SJCRH30 (cell line): ENCODE data around the gene RORB. TPM values are rescaled to one million over a fixed set of nuclear protein-coding genes. Genes with fewer than 3 reads are reported as not detected.

Experiments used
- DNase-seq, 2 experiments: peaks; one replicate each; pipeline ENCODE4 v3.0.0-alpha.2; 2015 to 2020
- H3K27ac ChIP-seq: fragments of 250-450 bp; sonication (Bioruptor Pico); 2 replicates; pipeline ENCODE4 v1.5.1; 2020; ENCODE audit warnings: mild to moderate bottlenecking, moderate library complexity
- H3K27me3 ChIP-seq: fragments of 250-450 bp; sonication (Bioruptor Pico); 2 replicates; pipeline ENCODE4 v1.5.1; 2020; ENCODE audit warnings: mild to moderate bottlenecking, moderate library complexity
- H3K36me3 ChIP-seq: fragments of 250-450 bp; sonication (Bioruptor Pico); 2 replicates; pipeline ENCODE4 v1.5.1; 2020; ENCODE audit warnings: mild to moderate bottlenecking, moderate library complexity
- H3K4me1 ChIP-seq: fragments of 250-450 bp; sonication (Bioruptor Pico); 2 replicates; pipeline ENCODE4 v1.5.1; 2020; ENCODE audit warnings: mild to moderate bottlenecking, moderate library complexity
- H3K4me3 ChIP-seq: fragments of 250-450 bp; sonication (Bioruptor Pico); 2 replicates; pipeline ENCODE4 v1.5.1; 2020; ENCODE audit warnings: mild to moderate bottlenecking, moderate library complexity
- H3K9me3 ChIP-seq: fragments of 250-450 bp; sonication (Bioruptor Pico); replicated peaks from 2 replicates; pipeline ENCODE4 v1.5.1; 2020; ENCODE audit warnings: mild to moderate bottlenecking, moderate library complexity
- total RNA-seq: library from RNA; depleted of rRNA; stranded (reverse); fragments of >200 nt; shearing (Covaris generic); gene quantifications from 2 replicates; pipeline ENCODE4 v1.2.3, GENCODE V29; 2014; rRNA removed

Gene RORB
- total RNA-seq = not detected in 2 replicates

DNA sequence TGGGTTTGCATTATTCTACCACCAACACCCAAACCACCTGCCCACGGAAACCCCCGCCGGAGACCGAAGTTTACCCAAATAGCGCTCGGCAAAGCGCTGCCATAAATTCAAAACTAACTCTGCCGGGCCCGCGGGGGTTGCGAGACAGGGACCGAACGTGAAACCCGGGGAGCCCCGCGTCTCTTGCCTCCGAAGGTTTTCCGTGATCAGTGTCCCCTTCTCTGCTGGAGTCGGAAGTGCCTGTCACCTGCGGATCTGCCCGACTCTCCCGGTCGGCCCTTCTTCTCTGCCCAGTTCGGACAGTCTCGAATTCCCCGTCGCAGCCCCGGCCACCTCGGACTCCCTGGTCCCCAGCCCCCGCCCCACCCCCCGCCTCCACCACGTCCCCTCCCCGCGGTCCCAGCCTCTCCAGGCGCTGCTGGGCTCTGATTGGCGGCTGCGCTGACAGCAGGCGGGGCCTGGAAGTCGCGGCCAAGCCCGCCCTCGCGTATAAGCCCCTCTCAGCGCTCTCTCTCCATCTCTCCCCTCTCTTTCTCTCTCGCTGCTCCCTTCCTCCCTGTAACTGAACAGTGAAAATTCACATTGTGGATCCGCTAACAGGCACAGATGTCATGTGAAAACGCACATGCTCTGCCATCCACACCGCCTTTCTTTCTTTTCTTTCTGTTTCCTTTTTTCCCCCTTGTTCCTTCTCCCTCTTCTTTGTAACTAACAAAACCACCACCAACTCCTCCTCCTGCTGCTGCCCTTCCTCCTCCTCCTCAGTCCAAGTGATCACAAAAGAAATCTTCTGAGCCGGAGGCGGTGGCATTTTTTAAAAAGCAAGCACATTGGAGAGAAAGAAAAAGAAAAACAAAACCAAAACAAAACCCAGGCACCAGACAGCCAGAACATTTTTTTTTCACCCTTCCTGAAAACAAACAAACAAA, at the start of gene RORB:
RORB (plus strand) TSS at position 517 of the 929 bp plus-strand sequence. CDS start 642 bp downstream, outside the sequence.
- peaks cover 9% of the 10 kb centered on the region; the same call in 1 of the 2 replicates for H3K27me3 ChIP-seq
- H3K27ac ChIP-seq = no peak within 1 kb of the TSS
- peak within 1 kb of the TSS; percentile 14; the same call in 1 of the 2 replicates for H3K4me3 ChIP-seq
- H3K4me1 ChIP-seq = no peaks in the 10 kb centered on the region
- no peaks in the 10 kb centered on the region for H3K9me3 ChIP-seq
- DNase-seq = peak; percentile 33 to 53
- no peaks in the 10 kb centered on the region for H3K36me3 ChIP-seq

DNA sequence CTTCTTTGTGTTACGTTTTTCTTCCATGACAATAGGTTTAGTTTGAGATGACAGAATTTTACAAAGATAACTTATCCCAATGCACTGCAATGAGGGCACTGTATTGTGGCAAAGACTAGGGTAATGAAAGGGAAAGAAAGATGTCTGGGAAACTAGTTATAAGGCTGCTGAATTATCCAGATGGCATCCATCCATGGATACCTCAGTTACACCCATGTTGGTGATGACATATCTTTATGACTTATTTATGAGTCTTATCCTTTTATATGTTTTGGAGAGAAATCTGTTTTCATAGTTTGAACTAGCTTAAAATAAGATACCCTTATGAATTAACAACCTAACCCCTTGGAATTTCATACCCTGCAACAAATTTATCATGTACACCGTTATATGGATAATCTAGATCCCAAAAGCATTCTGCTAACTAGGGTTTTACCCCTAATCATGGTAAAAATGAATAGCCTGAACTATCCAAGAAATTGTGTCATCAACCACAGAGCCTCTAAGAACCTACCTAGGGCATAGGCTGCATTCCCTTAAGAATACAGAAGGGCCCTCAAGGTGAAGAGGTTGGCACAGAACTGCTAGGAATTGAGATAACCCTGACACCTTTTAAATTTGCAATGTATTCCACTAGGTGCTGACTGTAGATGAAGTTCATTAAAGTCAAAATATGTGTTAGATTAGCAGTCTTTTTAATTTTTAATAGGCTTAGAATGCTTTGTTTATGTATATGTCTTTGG, 49.5 kb upstream of the RORB start:
- Histone ChIP-seq H3K4me3 (no peak overlapping the region), H3K36me3 (no peaks in the 10 kb centered on the region), H3K9me3 (no peaks in the 10 kb centered on the region; the same call in 1 of the 2 replicates), H3K4me1 (no peaks in the 10 kb centered on the region), H3K27ac (no peak overlapping the region), H3K27me3 (no peaks in the 10 kb centered on the region)
- DNase-seq = no peak

DNA sequence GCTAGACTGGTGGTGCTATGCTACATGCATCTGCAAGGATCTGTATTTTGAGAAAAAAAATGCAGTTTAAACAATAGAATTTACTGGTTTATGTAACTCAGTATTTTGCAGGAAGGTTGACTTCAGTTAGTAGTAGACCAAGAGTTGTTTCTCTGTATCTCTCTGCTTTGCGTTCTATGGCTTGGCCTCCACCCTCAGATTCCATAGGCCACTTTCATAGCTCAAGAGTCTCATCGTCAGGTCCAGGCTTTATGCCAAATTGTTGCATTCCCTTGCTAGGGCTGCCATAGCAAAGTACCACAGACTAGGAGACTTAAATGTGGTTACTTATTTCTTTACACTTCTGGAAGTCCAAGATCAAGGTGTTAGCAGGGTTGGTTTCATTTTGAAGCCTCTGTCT, 48.1 kb upstream of the RORB start:
- H3K36me3 ChIP-seq = no peaks in the 10 kb centered on the region
- H3K4me1 ChIP-seq = no peaks in the 10 kb centered on the region
- no peaks in the 10 kb centered on the region for H3K27me3 ChIP-seq
- no peaks in the 10 kb centered on the region; the same call in 1 of the 2 replicates for H3K9me3 ChIP-seq
- no peak overlapping the region for H3K27ac ChIP-seq
- DNase-seq = no peak
- H3K4me3 ChIP-seq = no peak overlapping the region

DNA sequence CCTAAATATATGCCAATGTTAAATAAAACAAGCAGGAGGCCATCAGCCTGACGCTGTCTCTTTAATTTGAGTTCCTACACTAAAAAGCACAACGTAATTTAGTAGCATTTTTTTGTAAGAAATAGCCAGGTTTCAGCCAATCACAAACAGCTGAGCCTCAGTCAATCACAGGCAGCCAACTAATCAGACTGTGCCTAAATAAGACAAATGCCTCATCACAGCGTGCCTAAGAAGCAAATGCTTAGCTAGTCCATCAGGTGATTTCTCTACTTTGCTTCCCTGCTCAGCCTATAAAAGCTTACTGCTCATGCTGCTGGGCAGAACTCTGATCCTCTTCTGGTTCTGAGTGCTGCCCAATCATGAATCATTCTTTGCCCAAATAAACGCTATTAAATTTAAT, 38.3 kb upstream of the RORB start:
- no peak for DNase-seq
- no peak overlapping the region for H3K4me3 ChIP-seq

DNA sequence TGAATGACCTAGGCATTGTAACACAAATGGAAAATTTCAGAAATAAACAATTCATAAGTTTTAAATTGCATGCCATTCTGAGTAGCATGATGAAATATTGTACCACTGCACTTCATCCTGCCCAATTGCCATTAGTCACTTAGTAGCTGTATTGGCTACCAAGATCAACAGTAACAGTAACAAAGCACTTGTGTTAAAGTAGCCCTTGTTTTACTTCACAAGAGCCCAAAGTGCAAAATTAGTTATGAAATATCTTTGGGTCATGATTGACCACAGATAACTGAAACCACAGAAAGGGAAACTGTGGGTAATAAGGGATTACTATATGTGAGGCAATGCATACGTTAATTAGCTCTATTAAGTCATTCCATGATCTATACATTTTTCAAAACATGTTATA, 33.3 kb upstream of the RORB start:
- Histone ChIP-seq H3K36me3 (no peaks in the 10 kb centered on the region), H3K9me3 (no peaks in the 10 kb centered on the region), H3K4me1 (no peaks in the 10 kb centered on the region), H3K4me3 (no peak overlapping the region), H3K27me3 (no peaks in the 10 kb centered on the region), H3K27ac (no peak overlapping the region)
- no peak for DNase-seq

More for the DNA sequence above, 38.3 kb upstream of the RORB start:
- Histone ChIP-seq H3K27me3 (no peaks in the 10 kb centered on the region), H3K4me1 (no peaks in the 10 kb centered on the region), H3K27ac (no peak overlapping the region), H3K9me3 (no peaks in the 10 kb centered on the region), H3K36me3 (no peaks in the 10 kb centered on the region)

DNA sequence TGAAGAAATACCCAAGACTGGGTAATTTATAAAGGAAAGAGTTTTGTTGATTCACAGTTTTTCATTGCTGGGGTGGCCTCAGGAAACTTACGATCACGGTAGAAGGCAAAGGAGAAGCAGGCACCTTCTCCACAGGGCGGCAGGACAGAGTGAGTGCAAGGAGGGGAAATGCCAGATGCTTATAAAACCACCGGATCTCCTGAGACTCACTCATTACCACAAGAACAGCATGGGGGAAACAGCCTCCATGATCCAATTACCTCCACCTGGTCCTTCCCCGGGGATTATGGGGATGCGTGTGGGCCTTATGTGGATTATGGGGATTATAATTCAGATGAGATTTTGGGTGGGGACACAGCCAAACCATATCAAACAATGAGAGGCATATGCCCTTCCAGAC, 18.5 kb upstream of the RORB start:
- DNase-seq = peak; percentile 34 to 67
- H3K4me3 ChIP-seq = no peak overlapping the region
- H3K4me1 ChIP-seq = no peaks in the 10 kb centered on the region
- no peaks in the 10 kb centered on the region; the same call in 1 of the 2 replicates for H3K27me3 ChIP-seq
- H3K9me3 ChIP-seq = no peaks in the 10 kb centered on the region; the same call in 1 of the 2 replicates
- no peaks in the 10 kb centered on the region for H3K36me3 ChIP-seq
- H3K27ac ChIP-seq = no peak overlapping the region

DNA sequence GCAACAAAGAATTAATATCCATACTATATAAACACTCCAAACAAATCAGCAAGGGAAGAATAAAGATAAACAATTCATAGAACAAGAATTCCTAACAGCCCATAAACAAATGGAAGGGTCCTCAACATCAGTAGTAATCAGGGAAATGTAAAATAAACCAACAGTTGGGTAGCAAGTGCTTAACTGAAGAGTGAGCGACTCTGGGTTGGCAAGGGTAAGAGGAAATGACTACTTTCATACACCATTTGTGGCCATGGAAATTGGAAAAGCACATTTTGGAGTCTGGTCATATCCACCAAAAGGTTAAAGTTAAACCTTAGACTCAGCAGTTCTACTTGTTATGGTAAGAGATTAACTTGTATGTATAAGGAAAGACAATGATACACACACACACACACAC, 17.4 kb upstream of the RORB start:
- H3K9me3 ChIP-seq = no peaks in the 10 kb centered on the region
- H3K4me1 ChIP-seq = no peaks in the 10 kb centered on the region
- no peak for DNase-seq
- no peaks in the 10 kb centered on the region for H3K36me3 ChIP-seq
- H3K27ac ChIP-seq = no peak overlapping the region
- H3K4me3 ChIP-seq = no peak overlapping the region
- H3K27me3 ChIP-seq = no peaks in the 10 kb centered on the region

DNA sequence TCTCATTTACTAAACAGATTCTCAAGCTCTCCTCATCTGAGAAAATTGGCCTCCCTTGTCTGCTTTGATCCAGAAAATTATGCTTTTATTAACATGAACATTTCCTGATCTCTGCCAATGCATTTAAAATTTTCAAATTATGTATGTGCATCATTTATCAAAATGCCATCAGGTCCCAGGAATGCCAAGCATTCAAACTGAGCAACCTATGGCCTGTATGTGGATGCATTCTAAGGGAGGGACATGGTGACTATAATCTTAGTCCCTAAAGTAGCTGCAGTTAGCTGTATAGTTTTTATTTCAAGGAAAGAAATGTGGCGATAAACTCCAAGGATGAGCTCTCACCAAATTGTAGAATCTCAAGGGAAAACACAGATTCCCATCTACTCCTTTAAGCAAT, 9.7 kb upstream of the RORB start:
- H3K4me1 ChIP-seq = no peaks in the 10 kb centered on the region
- H3K36me3 ChIP-seq = no peaks in the 10 kb centered on the region
- no peaks in the 10 kb centered on the region for H3K9me3 ChIP-seq
- H3K27me3 ChIP-seq = no peaks in the 10 kb centered on the region
- no peak overlapping the region for H3K27ac ChIP-seq
- H3K4me3 ChIP-seq = no peak overlapping the region
- no peak for DNase-seq

DNA sequence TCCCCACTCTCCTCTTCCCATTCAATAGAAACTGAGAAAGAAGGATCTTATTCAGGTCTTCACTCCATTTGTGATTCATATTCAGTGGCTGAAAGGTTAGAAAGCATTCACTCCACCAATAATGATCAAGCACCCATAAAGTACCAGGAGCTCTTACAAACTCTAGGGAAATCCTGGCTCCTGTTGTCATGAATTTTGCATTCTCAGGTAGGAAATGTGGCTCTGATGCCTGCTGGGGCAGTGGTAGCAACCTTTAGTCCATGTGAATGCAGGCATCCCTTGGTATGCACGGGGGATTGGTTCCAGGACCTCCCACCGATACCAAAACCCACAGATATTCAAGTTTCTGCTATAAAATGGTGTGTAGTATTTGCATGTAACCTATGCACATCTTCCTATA, 3.6 kb upstream of the RORB start:
- Histone ChIP-seq H3K4me3 (no peak overlapping the region), H3K36me3 (no peaks in the 10 kb centered on the region), H3K4me1 (no peaks in the 10 kb centered on the region), H3K27me3 (0 out of 2 replicates have a peak, but pooled peaks cover 6% of the 10 kb centered on the region), H3K9me3 (no peaks in the 10 kb centered on the region), H3K27ac (no peak overlapping the region)
- DNase-seq = no peak

DNA sequence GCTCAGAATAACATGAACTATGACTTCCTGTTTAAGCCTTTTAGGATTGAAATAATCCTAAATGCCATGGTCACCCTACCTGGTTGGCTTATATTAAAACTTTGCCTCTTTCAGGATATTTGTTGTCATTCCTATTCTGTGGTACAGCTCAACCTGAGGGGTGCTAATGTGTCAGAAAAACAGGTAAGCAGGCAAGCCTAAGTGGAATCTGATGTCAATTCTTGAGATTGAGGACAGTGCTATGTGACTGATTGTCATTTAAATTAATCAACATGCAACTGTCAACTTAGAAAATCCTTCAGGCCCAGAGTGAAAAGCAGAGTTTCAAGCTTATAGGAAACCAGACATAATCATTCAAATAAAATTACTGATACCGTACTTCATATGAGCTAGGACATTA, 2.6 kb upstream of the RORB start:
- DNase-seq = no peak
- H3K9me3 ChIP-seq = no peaks in the 10 kb centered on the region

DNA sequence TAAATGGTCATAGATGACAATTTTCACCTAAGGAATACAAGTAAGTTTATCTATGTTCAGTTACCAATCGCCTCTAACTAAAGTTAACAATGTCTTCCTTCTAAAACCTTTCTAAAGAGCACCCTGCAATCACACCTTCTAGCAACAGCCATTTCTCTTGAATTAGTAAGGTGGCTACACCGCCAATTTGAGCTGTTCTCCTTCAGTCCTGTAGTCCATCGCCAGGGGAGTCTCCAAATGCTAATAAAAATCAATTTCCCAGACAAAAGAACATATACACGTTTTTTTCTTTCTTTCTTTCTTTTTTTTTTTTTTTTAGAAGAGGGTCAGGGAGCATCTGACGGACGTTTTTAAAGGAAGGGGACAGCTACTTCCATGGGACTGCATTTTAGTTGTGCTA, 729 bp upstream of the RORB start:
- H3K4me1 ChIP-seq = no peaks in the 10 kb centered on the region
- H3K27ac ChIP-seq = no peak overlapping the region
- H3K4me3 ChIP-seq = no peak overlapping the region
- no peak for DNase-seq
- peaks cover 8% of the 10 kb centered on the region; the same call in 1 of the 2 replicates for H3K27me3 ChIP-seq
- no peaks in the 10 kb centered on the region for H3K9me3 ChIP-seq
- H3K36me3 ChIP-seq = no peaks in the 10 kb centered on the region

More for the DNA sequence above, 2.6 kb upstream of the RORB start:
- H3K36me3 ChIP-seq = no peaks in the 10 kb centered on the region
- H3K27ac ChIP-seq = no peak overlapping the region
- H3K4me3 ChIP-seq = no peak overlapping the region
- no peaks in the 10 kb centered on the region for H3K4me1 ChIP-seq
- 0 out of 2 replicates have a peak, but pooled peaks cover 6% of the 10 kb centered on the region for H3K27me3 ChIP-seq

DNA sequence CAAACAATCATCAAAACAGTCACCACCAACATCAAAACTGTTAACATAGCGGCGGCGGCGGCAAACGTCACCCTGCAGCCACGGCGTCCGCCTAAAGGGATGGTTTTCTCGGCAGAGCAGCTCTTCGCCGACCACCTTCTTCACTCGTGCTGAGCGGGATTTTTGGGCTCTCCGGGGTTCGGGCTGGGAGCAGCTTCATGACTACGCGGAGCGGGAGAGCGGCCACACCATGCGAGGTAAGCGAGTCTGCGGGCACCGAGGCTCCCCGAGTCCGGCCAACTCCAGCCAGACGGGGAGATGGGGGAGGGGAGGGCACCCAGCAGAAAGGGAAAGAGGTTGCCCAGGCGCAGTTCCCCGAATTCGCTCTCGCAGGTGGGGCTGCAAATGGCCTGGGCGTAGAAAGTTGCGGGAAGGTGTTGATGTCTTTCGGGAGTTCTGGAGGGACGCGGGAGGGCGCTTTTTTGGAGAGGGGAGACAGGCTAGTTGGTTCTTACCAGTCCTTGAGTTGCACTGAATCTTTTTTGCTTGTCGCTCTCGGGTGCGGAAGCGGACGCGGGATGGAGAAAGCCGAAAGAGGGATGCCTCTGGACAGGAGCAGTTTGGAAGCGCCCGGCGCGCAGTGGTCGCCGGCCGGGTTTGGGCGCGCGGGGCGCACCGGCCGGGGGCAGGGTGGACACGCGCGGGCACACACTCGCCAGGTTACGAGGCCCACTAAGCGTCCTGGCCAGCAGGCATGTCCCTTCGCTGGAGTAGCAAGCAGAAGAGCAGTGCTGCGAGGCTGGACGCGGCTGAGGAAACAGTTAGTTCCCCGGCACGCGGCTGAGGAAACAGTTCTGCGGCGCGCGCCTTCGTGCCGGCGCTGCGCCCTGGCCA, 849 bp downstream of the RORB start:
- Histone ChIP-seq H3K4me1 (no peaks in the 10 kb centered on the region), H3K4me3 (no peak overlapping the region), H3K36me3 (no peaks in the 10 kb centered on the region), H3K27ac (no peak overlapping the region), H3K27me3 (peaks cover 9% of the 10 kb centered on the region; the same call in 1 of the 2 replicates), H3K9me3 (no peaks in the 10 kb centered on the region)
- DNase-seq = no peak

DNA sequence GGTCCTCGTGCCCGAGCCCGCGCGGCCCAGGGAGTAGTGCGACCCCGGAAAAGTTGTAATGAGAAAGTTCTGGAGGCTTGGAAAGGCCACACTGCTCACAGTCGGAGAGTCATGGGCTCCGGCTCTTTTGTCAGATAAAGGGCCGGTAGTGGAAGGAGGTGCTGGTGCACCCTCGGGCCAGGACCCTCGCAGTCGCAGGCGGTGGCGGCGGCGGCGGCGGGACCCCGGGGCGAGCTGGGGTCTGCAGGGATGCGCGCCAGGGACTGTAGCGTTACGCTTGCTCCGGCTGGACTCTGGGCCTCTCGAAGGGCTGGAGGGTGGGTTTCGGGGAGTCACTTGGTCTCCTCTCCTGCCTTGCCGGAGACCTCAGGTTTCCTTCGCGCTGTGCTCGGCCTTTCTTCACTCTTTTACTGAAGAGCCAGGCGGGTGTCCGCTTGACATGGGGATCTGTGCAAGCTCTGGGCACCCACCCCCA, 1.5 kb downstream of the RORB start:
- H3K36me3 ChIP-seq = no peaks in the 10 kb centered on the region
- no peaks in the 10 kb centered on the region for H3K4me1 ChIP-seq
- no peak for DNase-seq
- H3K27me3 ChIP-seq = peaks cover 11% of the 10 kb centered on the region; the same call in 1 of the 2 replicates
- H3K27ac ChIP-seq = no peak overlapping the region
- H3K9me3 ChIP-seq = no peaks in the 10 kb centered on the region
- no peak overlapping the region for H3K4me3 ChIP-seq

DNA sequence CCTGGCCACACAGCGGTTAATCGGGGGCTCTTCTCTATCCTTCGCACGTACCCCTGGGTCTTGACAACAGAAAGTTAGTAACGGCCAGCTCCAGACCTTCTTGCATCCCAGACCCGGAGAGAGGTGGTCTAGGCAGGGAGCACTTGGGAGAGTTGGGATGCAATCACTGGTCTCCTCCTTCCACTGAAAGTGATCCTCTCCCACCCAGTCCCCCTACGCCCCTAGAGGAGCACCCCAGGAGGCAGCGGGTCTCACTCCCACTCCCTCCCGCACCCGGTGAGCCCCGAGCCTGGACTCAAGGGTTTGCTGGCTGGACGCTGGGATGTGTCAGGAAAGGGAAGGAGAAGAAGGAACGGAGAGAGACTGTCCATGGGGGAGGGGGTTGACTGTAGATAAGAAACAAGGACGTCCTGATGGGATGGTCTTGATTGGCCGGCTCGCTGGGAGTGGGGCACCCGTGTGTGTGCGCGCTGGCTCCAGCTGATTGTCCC, 2.0 kb downstream of the RORB start:
- DNase-seq = no peak
- Histone ChIP-seq H3K4me3 (no peak overlapping the region), H3K27ac (no peak overlapping the region), H3K36me3 (no peaks in the 10 kb centered on the region), H3K27me3 (peaks cover 11% of the 10 kb centered on the region; the same call in 1 of the 2 replicates), H3K4me1 (no peaks in the 10 kb centered on the region), H3K9me3 (no peaks in the 10 kb centered on the region)
